Measurements from ENCODE around the gene SHISA9. TPM values are rescaled to one million over a fixed set of nuclear protein-coding genes. Genes with fewer than 3 reads are reported as not detected.
"Not testable (repeated sequence)": the region's sequence is repeated elsewhere in the genome, so short reads cannot be mapped to it uniquely, and the experiment has no call there.

Gene SHISA9
- total RNA-seq, 1 donor from 2014 or later: 0.99 TPM

GRCh38 chr16:12896562-12896961, 4.8 kb upstream of the SHISA9 start:
- intact Hi-C loops (cut with micrococcal nuclease): no loop called here
- DNase-seq (no peak), ATAC-seq (no peak)

DNA sequence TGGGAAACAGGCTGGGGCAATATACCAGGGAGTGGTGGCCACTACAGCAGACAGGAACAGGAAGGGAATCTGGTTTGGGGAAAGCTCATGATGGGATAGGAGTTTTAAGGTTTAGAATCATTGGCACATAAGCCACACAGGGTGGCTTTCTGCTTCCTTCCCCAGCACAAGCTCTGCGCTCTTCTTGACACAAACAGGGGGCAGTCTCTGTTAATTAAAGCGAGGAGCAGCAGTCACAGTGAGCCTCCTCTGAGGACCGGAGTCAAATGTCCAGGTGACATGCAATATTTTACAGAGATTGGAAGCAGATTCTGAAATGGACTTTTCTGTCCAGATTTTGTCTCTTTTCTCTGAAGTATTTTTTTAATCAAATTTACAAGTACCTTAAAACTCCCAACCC, 2.8 kb upstream of the SHISA9 start:
- intact Hi-C loops (cut with micrococcal nuclease): no loop called here
- no peak for ATAC-seq
- no peak for DNase-seq

DNA sequence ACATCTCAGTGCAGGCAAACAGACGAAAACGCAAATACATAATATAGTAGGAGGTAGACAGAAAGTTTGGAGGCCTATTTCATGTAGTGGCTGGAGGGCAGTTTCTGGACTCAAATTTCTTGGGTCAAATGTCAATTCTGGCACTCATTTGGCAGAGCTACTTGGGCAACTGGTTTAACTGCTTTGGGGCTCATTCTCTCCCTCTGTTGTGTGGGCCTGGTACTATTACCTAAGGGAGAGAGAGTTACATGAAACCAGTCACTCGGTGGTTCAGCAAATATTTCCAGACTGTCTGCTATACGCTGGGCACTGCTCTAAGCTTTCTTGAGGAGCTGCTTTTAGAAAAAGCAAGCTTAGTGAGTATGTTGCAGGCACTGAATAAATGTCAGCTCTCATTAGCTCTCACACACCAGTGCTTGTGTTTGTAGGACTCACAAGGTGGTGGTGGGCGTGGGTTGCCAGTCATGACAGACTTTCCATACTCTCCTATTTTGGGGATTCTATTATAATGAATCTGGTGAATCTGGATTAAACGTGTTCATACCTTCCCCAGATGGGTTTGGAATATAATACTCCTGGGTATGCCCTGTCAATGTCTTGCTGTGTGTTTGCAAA, 1.8 kb upstream of the SHISA9 start:
- no peak for DNase-seq
- intact Hi-C loops (cut with micrococcal nuclease): no loop called here
- no peak for ATAC-seq

- intact Hi-C loops (cut with micrococcal nuclease): no loop called here
- DNase-seq (no peak), ATAC-seq (no peak)
These were observed 1.2 kb upstream of the SHISA9 start for GRCh38 chr16:12900156-12900555.

DNA sequence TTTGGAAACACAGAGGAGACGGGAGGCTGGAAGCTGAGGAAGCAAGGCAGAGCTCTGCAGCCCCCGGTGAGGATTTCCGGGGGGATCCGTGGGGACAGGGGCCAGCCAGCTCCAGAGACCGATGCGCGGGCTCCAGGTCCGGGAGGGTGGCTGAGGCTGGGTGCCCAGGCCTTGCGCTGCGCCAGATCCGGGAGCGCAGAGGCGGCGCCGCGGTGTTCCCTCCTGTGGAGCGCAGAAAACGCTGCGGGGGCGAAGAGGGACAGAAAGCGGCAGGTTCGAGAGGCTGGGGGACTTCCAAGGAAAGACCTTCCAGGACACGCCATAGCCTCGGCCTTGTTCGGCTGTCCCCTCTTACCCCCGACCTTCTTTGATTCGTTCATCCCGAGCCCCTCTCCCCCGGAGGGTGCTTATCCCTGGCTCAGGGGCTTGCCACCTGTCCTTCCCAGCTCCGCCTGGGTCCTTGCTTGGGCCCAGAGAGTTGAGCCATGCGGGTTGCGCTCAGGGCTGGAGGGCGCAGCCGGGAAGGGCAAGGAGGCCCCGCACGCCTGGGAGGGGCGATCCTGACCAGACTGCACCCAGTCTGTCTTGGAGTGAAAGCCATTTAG, 697 bp upstream of the SHISA9 start:
- DNase-seq (no peak), ATAC-seq (no peak)
- intact Hi-C loops (cut with micrococcal nuclease): no loop called here

GRCh38 chr16:12901204-12901596, 198 bp upstream of the SHISA9 start:
- DNase-seq (no peak), ATAC-seq (no peak)
- intact Hi-C loops (cut with micrococcal nuclease): no loop called here

DNA sequence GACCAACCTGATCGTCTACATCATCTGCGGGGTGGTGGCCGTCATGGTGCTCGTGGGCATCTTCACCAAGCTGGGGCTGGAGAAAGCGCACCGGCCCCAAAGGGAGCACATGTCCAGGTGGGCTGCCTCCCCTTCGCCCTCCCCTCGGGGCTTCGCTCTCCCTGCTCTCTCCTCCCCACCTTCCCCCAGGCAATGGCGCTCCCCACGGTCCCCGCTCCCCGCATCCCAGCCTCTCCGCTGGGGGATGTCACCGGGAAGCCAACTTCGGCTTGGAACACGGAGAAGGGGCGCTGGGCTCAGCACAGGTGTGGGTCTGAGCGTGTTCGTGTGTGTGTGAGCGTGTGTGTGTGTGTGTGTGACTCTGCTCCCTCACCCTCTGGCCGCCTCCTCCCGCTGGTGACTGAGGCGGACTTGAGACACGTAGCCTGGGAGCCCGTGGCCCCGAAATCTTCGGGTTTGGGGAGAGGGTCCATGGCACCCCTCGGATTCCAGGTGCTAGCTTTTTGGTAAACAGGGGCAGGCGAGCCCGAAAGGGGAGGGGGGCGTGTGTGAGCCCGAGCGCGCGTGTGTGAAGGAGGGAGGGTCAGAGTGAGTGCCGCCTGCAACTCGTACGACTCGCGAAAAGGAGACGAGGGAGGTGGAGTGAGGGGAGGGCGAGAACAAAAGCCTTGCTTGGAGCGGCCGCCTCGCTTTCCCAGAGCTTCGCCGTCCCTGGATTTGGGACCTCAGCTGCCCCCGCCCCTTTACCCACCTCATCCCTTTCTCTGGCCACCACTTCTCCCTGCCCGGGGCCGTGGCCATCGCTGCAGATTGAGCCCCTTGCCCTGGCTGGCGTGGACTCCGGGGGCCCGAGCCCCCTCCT, 1.3 kb downstream of the SHISA9 start:
- intact Hi-C loops (cut with micrococcal nuclease): no loop called here
- no peak for ATAC-seq
- DNase-seq: no peak

DNA sequence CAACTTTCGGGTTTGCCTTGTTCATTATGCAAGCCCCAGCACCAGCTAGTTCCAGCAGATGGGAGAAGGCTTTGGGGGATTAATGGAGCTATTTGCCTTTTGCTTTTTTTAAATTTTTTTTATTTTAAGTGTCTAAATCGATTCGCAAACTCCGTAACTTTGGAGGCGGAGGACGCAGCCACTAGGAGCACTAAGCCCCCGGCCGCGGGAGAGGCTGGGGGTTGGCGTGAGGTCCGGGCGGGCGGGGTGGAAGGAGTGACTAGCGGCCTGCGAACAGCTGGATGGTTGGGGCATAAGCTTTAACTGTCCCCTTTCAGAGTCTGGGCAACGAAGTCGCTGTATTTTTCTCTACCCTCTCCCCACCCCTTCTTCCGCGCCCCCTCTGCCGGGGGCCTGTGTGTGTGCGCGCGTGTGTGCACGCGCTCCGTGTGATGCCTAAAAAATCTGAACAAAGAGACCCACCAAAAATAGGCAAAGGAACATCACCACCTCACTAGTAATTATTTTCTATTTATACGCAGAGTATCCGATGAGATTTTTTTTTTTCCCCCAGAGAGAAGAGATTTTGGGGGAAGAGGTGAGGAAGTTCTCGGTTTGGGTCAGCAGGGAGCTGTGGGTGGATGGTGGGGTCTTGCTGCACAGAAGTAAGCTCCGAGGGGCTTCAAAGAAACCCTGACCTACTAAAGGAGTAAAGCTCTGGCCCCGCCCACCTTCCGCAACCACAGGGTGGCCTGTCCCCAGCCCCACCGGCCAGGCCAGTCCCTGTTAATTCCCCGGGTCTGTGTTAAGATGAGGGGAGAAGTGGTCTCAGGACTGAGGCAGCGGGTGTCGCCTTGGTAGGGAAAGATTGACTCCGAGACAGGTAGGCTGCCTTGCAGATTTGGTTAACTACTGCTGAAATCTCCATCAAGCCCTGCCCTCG, 2.3 kb downstream of the SHISA9 start:
- no peak for DNase-seq
- ATAC-seq: no peak
- intact Hi-C loops (cut with micrococcal nuclease): no loop called here

GRCh38 chr16:12904329-12904671, 2.9 kb downstream of the SHISA9 start:
- intact Hi-C loops (cut with micrococcal nuclease): no loop called here
- ATAC-seq: no peak

DNA sequence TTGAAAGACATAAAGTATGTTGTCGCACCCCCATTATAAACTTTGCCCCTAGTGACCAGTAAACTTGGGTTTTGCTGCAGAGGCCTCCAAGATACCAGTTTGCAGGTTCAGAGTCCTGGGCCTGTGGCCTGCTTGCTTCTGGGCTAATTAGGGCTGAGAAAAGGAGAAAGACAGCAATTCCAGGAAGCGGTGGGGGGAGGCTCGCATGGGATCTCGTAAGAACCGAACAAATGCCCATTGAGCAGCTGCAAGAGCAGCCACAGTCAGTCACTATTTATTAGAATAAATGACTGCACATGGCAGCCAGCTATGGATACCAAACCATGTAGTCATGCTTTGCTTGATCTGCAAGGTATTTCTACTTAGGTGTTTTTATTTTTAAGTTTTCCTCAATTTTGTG, 4.9 kb downstream of the SHISA9 start:
- intact Hi-C loops (cut with micrococcal nuclease): no loop called here
- DNase-seq (no peak), ATAC-seq (no peak)

More at GRCh38 chr16:12904329-12904671, 2.9 kb downstream of the SHISA9 start:
- DNase-seq: no peak

DNA sequence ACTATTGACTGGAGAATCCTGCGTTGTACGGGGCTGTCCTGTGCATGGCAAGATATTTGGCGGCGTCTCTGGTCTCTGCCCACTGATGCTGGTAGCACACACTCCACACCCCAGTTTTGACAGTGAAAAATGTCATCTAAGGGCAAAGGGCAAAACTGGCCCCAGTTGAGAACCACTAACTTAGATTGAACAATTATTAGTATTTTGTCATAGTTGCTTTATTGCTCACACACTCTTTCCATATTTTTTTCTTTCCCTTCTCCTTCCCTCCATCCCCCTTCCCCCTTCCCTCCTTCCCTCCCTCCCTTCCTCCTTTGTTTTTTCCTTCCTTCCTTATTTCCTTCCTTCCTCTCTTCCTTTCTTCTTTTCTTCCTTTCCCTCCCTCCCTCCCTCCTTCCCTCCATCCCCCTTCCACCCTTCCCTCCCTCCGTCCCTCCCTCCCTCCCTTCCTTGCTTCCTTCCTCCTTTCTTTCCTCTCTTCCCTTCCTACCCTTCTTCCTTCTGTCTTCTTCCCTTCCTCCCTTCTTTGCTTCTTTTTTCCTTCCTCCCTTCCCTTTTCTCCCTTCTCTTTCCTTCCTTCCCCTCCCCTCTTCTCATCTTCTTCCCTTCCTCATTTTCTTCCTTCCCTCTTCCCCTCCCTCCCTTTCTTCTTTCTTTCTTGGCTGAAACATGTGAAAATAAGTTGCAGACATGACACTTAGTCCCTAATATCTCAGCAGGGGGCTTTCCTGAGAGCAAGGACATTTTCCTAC, 5.5 kb downstream of the SHISA9 start:
- intact Hi-C loops (cut with micrococcal nuclease): no loop called here
- ATAC-seq: no peak
- DNase-seq: no peak

- ATAC-seq (no peak), DNase-seq (no peak)
- intact Hi-C loops (cut with micrococcal nuclease): no loop called here
These were observed 6.4 kb downstream of the SHISA9 start for GRCh38 chr16:12907670-12908233.

DNA sequence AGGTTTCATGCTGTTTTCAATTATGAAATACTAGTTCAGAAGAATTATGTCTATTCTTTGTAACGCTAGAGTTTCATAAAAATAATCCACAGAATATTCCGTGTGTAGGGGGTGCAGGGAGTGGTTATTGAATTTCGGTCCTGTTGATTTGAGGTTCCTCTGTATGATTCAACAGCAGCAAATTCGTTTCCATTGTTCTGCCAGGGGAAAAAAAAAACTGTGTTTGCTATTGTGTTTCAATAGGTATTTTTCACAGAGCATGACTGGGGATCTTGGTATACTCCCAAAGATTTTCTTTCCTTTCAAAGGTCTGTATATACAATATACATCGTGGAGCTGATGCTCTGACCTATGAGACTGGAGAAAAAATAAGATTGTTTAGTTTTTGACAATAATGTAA, 15.8 kb downstream of the SHISA9 start:
- ATAC-seq (no peak), DNase-seq (no peak)
- intact Hi-C loops (cut with micrococcal nuclease): no loop called here

- no peak for DNase-seq
- intact Hi-C loops (cut with micrococcal nuclease): no loop called here
- ATAC-seq: no peak
These were observed 16.3 kb downstream of the SHISA9 start for GRCh38 chr16:12917653-12918052.

DNA sequence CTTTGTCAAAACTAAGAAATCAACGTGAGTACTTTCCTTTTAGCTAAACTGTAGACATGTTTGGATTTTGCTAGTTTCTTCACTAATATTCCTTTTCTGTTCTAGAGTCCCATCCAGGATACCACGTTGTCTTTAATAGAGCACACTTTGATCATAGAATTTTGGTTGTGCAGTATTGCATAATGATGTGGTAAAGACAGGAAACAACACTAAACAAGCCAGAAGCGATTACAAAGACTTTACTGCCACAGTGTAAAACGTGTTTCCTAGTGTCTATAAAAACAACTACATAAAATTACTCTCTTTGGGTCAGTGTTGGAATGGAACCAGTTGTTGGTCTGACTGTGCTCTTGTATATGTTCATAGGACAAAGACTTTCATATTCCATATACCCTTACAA, 19.3 kb downstream of the SHISA9 start:
- intact Hi-C loops (cut with micrococcal nuclease): no loop called here
- ATAC-seq: no peak
- no peak for DNase-seq

GRCh38 chr16:12923640-12924039, 22.2 kb downstream of the SHISA9 start:
- intact Hi-C loops (cut with micrococcal nuclease); DNase-seq; ATAC-seq: not testable (repeated sequence)

- intact Hi-C loops (cut with micrococcal nuclease): no loop called here
- DNase-seq (no peak), ATAC-seq (no peak)
These were observed 23.8 kb downstream of the SHISA9 start for GRCh38 chr16:12925026-12925800.

DNA sequence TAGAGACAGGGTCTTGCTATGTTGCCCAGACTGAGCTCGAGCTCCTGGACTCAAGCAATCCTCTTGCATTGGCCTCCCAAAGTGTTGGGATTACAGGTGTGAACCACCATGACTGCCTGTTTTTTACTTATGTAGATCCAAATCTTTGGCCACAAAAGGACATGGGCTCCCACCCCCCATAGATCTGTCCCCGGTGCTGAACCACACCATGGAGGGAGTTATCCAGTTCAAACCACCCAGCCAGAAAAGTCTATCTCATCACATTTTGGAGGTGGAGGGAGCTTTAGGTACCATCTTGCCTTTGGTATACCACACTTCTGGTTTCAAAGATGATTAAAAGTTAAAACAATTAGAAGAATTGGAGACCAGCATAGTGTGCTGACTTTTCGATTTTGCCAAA, 26.2 kb downstream of the SHISA9 start:
- DNase-seq (no peak), ATAC-seq (no peak)
- intact Hi-C loops (cut with micrococcal nuclease): no loop called here

Data from left ventricle myocardium superior (tissue), 1 donor.